Sigmoid colon (tissue), 7 donors: ENCODE results near the gene KCNIP4. TPM values are rescaled to one million over a fixed set of nuclear protein-coding genes. Genes with fewer than 3 reads are reported as not detected.
A peak's percentile ranks its signal among the peaks of the same experiment; 100 is the strongest.

ENCODE experiments used
- DNase-seq: peaks from one replicate; pipeline ENCODE4 v3.0.0-alpha.2; 2019
- H3K27ac ChIP-seq, 4 donors: fragments of 200-600 bp; sonication (generic); one replicate each; pipeline ENCODE4 v1.5.1; 2016 to 2019; ENCODE audit warnings: mild to moderate bottlenecking in 1 of 4
- H3K27me3 ChIP-seq, 3 donors: fragments of 200-600 bp; sonication (generic); one replicate each; pipeline ENCODE4 v1.5.1; 2019; ENCODE audit warnings: mild to moderate bottlenecking in 1 of 3
- H3K36me3 ChIP-seq, 4 donors: fragments of 200-600 bp; sonication (generic); one replicate each; pipeline ENCODE4 v1.5.1; 2016 to 2019
- H3K4me1 ChIP-seq, 4 donors: fragments of 200-600 bp; sonication (generic); one replicate each; pipeline ENCODE4 v1.5.1; 2017 to 2019
- H3K4me3 ChIP-seq, 4 donors: fragments of 200-600 bp; sonication (generic); one replicate each; pipeline ENCODE4 v1.5.1; 2017 to 2019; ENCODE audit warnings: mild to moderate bottlenecking in 2 of 4, moderate library complexity in 1 of 4
- H3K9me3 ChIP-seq, 4 donors: fragments of 200-600 bp in 3 of 4; sonication (generic) in 3 of 4; one replicate each; pipeline versions ENCODE4 v1.5.1 to v1.6.1; 2013 to 2019
- CTCF ChIP-seq, 4 experiments: fragments of 450-650 bp in 3 of 4; fragments of 200-600 bp in 1 of 4; IDR thresholded peaks; one replicate each; pipeline ENCODE4 v1.5.1; 2016 to 2019; ENCODE audit warnings: antibody characterized with exemption in 4 of 4, mild to moderate bottlenecking in 3 of 4, moderate library complexity in 2 of 4
- EP300 ChIP-seq, 4 donors: sonication (generic); formaldehyde crosslinking; IDR thresholded peaks; one replicate each; pipeline ENCODE4 v1.6.1; 2017; ENCODE audit warnings: antibody characterized with exemption in 4 of 4
- POLR2A ChIP-seq, 2 donors: fragments of 450-650 bp; IDR thresholded peaks; one replicate each; pipeline ENCODE4 v1.6.1; 2016; ENCODE audit warnings: antibody characterized with exemption in 2 of 2, mild to moderate bottlenecking in 2 of 2, moderate library complexity in 2 of 2
- POLR2AphosphoS5 ChIP-seq, 4 donors: sonication (generic); formaldehyde crosslinking; IDR thresholded peaks; one replicate each; pipeline ENCODE4 v1.6.1; 2017; ENCODE audit warnings: antibody characterized with exemption in 4 of 4
- WGBS, 2 donors: extraction: QIAGEN DNeasy Blood & Tissue Kit; methylation state at CpG; one replicate each; pipeline ENCODE4 v1.1.7; 2013; 5-methylcytosine and 5-hydroxymethylcytosine counted together
- intact Hi-C: fragments of 100-400 bp; cut with DNase I; formaldehyde crosslinking; loops from one replicate; pipeline ENCODE4 v1.15.1; 2023
- polyA plus RNA-seq, 3 donors: library from polyadenylated mRNA; stranded (reverse); fragments of 200-250 nt; gene quantifications; one replicate each; pipeline ENCODE4 v1.2.3, GENCODE V29; 2013
- total RNA-seq, 4 donors: library from RNA; depleted of rRNA; stranded (reverse); fragments of >200 nt; gene quantifications; one replicate each; pipeline ENCODE4 v1.1.0, GENCODE V29; 2016
- donor health status: healthy with polysubstance abuse.
- donor health status: Bipolar disorder and iron deficiency.
- donor health status: healthy.

The KCNIP4 gene
- total and polyA plus RNA-seq, 7 donors = 0.60 to 28.5 (median 14.0) TPM; not detected in 1

- no peaks in the 10 kb centered on the region for H3K27me3 ChIP-seq
- no peak for TF ChIP-seq POLR2AphosphoS5 (IDR thresholded peaks at IDR 0.05)
- TF ChIP-seq CTCF (IDR thresholded peaks at IDR 0.05) = no peak
- TF ChIP-seq POLR2A (IDR thresholded peaks at IDR 0.05) = no peak
- TF ChIP-seq EP300 (IDR thresholded peaks at IDR 0.05) = no peak
- WGBS, 2 donors = 28 to 77% methylated on average over 2 of the region's 2 CpGs
- DNase-seq = no peak
- no peak overlapping the region for H3K4me3 ChIP-seq
- H3K36me3 ChIP-seq = no peaks in the 10 kb centered on the region
- H3K4me1 ChIP-seq = no peaks in the 10 kb centered on the region
- intact Hi-C loops = no loop called here
- H3K27ac ChIP-seq = no peak overlapping the region
- no peaks in the 10 kb centered on the region for H3K9me3 ChIP-seq
These were observed 1101.3 kb downstream of the KCNIP4 start for GRCh38 chr4:20847124-20847747.

- no peak for TF ChIP-seq EP300 (IDR thresholded peaks at IDR 0.05)
- TF ChIP-seq POLR2A (IDR thresholded peaks at IDR 0.05) = no peak
- TF ChIP-seq POLR2AphosphoS5 (IDR thresholded peaks at IDR 0.05) = no peak
- TF ChIP-seq CTCF (IDR thresholded peaks at IDR 0.05) = no peak
- H3K27me3 ChIP-seq = no peaks in the 10 kb centered on the region
- intact Hi-C loops = no loop called here
- H3K4me3 ChIP-seq = no peak overlapping the region
- whole genome bisulfite sequencing, 2 donors = 63 to 67% methylated on average over 4 of the region's 4 CpGs
- H3K36me3 ChIP-seq = no peaks in the 10 kb centered on the region
- no peak for DNase-seq
- H3K4me1 ChIP-seq = peaks cover 0 to 10% (median 7%) of the 10 kb centered on the region in 4 donors
- H3K9me3 ChIP-seq = no peaks in the 10 kb centered on the region
- H3K27ac ChIP-seq = no peak overlapping the region
These were observed 1104.3 kb downstream of the KCNIP4 start for GRCh38 chr4:20844311-20844710.

- intact Hi-C loops = no loop called here
- TF ChIP-seq CTCF (IDR thresholded peaks at IDR 0.05) (no peak), POLR2AphosphoS5 (IDR thresholded peaks at IDR 0.05) (no peak), EP300 (IDR thresholded peaks at IDR 0.05) (no peak), POLR2A (IDR thresholded peaks at IDR 0.05) (no peak)
- 80 to 89% methylated on average over 5 of the region's 5 CpGs for WGBS, 2 donors
These were observed 1107.9 kb downstream of the KCNIP4 start for GRCh38 chr4:20840648-20841190.

DNA sequence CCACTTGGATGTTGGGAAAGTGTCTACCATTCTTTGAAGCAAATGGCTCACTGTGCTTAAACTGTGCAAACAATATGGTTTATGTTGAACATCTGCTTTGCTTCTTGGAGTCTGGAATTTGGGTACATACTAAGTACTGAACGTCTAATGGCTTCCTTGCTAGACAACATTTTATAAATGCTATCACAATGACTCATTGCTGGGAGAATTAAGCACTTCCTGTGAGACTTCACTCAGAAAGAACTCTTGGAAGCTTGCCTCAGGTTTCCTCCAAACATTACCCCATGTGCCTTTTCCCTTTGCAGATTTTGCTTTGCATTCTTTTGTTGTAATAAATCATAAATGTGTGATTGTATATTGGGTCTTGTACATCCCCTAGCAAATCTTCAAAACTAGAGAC is 1108.6 kb downstream of the KCNIP4 start:
- 23 to 29% methylated on average over 1 of the region's 1 CpG for WGBS, 2 donors
- TF ChIP-seq POLR2AphosphoS5 (IDR thresholded peaks at IDR 0.05) (peak in 1 of 4 donors; percentile 39), POLR2A (IDR thresholded peaks at IDR 0.05) (no peak), CTCF (IDR thresholded peaks at IDR 0.05) (no peak)
- Histone ChIP-seq H3K4me1 (peaks cover 0 to 11% (median 7%) of the 10 kb centered on the region in 4 donors), H3K27ac (no peak overlapping the region), H3K4me3 (no peak overlapping the region), H3K27me3 (no peaks in the 10 kb centered on the region), H3K9me3 (no peaks in the 10 kb centered on the region), H3K36me3 (no peaks in the 10 kb centered on the region)
- intact Hi-C loops = no loop called here
- DNase-seq = no peak

More at GRCh38 chr4:20840648-20841190, 1107.9 kb downstream of the KCNIP4 start:
- Histone ChIP-seq H3K4me1 (peaks cover 0 to 11% (median 7%) of the 10 kb centered on the region in 4 donors), H3K27ac (no peak overlapping the region), H3K4me3 (no peak overlapping the region), H3K36me3 (no peaks in the 10 kb centered on the region), H3K27me3 (no peaks in the 10 kb centered on the region), H3K9me3 (no peaks in the 10 kb centered on the region)
- no peak for DNase-seq
